HCT116 (cell line): ENCODE measurements around the gene SPCS2. TPM values are rescaled to one million over a fixed set of nuclear protein-coding genes. Genes with fewer than 3 reads are reported as not detected.

ENCODE experiments used
- ATAC-seq: fragments of 200-7000 bp; cut with Tn5 transposase; 2 replicates; pipeline ENCODE4 v1.9.1; 2020; ENCODE audit warnings: mild to moderate bottlenecking, moderate library complexity
- BruUV-seq: library from RNA; stranded (reverse); fragments of 400-500 nt; replicated peaks from 2 replicates; lab custom pipeline; 2021; lab: Mats Ljungman, UMichigan
- CTCF ChIA-PET: fragments of 300-600 bp; sonication (Branson Sonifier 250); formaldehyde crosslinking; loops from one replicate; lab custom pipeline; 2021; ENCODE audit warnings: antibody characterized with exemption; lab: Charles Lee
- POLR2A ChIA-PET: fragments of 300-600, 350-600 bp; sonication (Branson Sonifier 250); formaldehyde crosslinking; loops from one replicate; lab custom pipeline; 2021; ENCODE audit warnings: antibody characterized with exemption; lab: Charles Lee
- RAD21 ChIA-PET, 2 experiments: fragments of 300-600 bp; sonication (Branson Sonifier 250); formaldehyde crosslinking; loops; one replicate each; lab custom pipeline; 2023; ENCODE audit warnings: low total read pairs in 2 of 2; ENCODE audit not compliant: uncharacterized antibody in 2 of 2, unreplicated experiment in 2 of 2, low non-redundant PET in 1 of 2; lab: Charles Lee
- DNase-seq: peaks from one replicate; pipeline ENCODE4 v3.0.0-alpha.2; 2010; ENCODE audit warnings: low read depth, low spot score
- H2AFZ ChIP-seq: fragments of 200-600 bp; shearing (Covaris generic), sonication (generic); 2 replicates; pipeline ENCODE4 v1.6.1; 2017; ENCODE audit warnings: low read depth, mixed run types, mixed read lengths, antibody characterized with exemption, low read length; ENCODE audit not compliant: poor library complexity, severe bottlenecking
- H3K27ac ChIP-seq: 2 replicates; pipeline ENCODE4 v1.5.1; 2012; ENCODE audit warnings: low read depth, low read length
- H3K27me3 ChIP-seq: fragments of 200-600 bp; sonication (generic); 2 replicates; pipeline ENCODE4 v1.6.1; 2016; ENCODE audit warnings: mixed run types, low read length, mixed read lengths; ENCODE audit not compliant: insufficient read depth
- H3K36me3 ChIP-seq, 2 experiments: fragments of 200-500 bp in 1 of 2; fragments of 200-600 bp in 1 of 2; sonication (Bioruptor generic) in 1 of 2; sonication (generic) in 1 of 2; 2 replicates each; pipeline versions ENCODE4 v1.5.1 to v1.6.1; 2014 to 2016; ENCODE audit warnings: low read length in 2 of 2, inconsistent platforms in 1 of 2, mixed read lengths in 1 of 2, mixed run types in 1 of 2; ENCODE audit not compliant: insufficient read depth in 2 of 2, control insufficient read depth in 1 of 2
- H3K4me1 ChIP-seq, 2 experiments: fragments of 200-600 bp in 1 of 2; sonication (generic) in 1 of 2; 2 replicates each; pipeline versions ENCODE4 v1.5.1 to v1.6.1; 2012 to 2017; ENCODE audit warnings: low read length in 2 of 2, inconsistent platforms in 1 of 2, mild to moderate bottlenecking in 1 of 2, mixed read lengths in 1 of 2, mixed run types in 1 of 2, moderate library complexity in 1 of 2; ENCODE audit not compliant: insufficient read depth in 2 of 2, control insufficient read depth in 1 of 2
- H3K4me2 ChIP-seq: fragments of 200-600 bp; sonication (generic); 2 replicates; pipeline ENCODE4 v1.6.1; 2017; ENCODE audit warnings: mixed run types, low read length, mixed read lengths
- H3K4me3 ChIP-seq, 2 experiments: fragments of 200-600 bp in 1 of 2; sonication (generic) in 1 of 2; replicated peaks in 1 of 2; 2 replicates each; pipeline ENCODE4 v1.5.1; 2011 to 2016; ENCODE audit warnings: low read length in 2 of 2, control low read depth in 1 of 2, low read depth in 1 of 2, mild to moderate bottlenecking in 1 of 2, mixed read lengths in 1 of 2, mixed run types in 1 of 2
- H3K79me2 ChIP-seq: fragments of 200-600 bp; sonication (generic); 2 replicates; pipeline ENCODE4 v1.6.1; 2017; ENCODE audit warnings: mild to moderate bottlenecking, mixed run types, low read length, moderate library complexity, mixed read lengths; ENCODE audit not compliant: insufficient read depth
- H3K9ac ChIP-seq: fragments of 200-600 bp; sonication (generic); 2 replicates; pipeline ENCODE4 v1.6.1; 2016; ENCODE audit warnings: low read length, mixed read lengths
- H3K9me2 ChIP-seq: fragments of 200-600 bp; sonication (generic), shearing (Covaris generic); 2 replicates; pipeline ENCODE4 v1.6.1; 2017; ENCODE audit warnings: mixed run types, mild to moderate bottlenecking, moderate library complexity; ENCODE audit not compliant: insufficient read depth
- H3K9me3 ChIP-seq, 2 experiments: fragments of 200-500 bp in 1 of 2; fragments of 200-600 bp in 1 of 2; sonication (Bioruptor generic) in 1 of 2; sonication (generic) in 1 of 2; 2 replicates each; pipeline ENCODE4 v1.6.1; 2014 to 2017; ENCODE audit warnings: low read length in 2 of 2, mixed read lengths in 2 of 2, inconsistent platforms in 1 of 2, low read depth in 1 of 2, mild to moderate bottlenecking in 1 of 2, mixed run types in 1 of 2, moderate library complexity in 1 of 2; ENCODE audit not compliant: control insufficient read depth in 1 of 2, insufficient read depth in 1 of 2
- H4K20me1 ChIP-seq: fragments of 200-600 bp; sonication (generic), shearing (Covaris generic); 2 replicates; pipeline ENCODE4 v1.6.1; 2017; ENCODE audit warnings: mixed run types, mild to moderate bottlenecking, moderate library complexity; ENCODE audit not compliant: insufficient read depth
- ATF3 ChIP-seq: IDR thresholded peaks from 2 replicates; pipeline ENCODE4 v1.6.1; 2012
- EGR1 ChIP-seq: IDR thresholded peaks from 2 replicates; pipeline ENCODE4 v1.6.1; 2012; ENCODE audit warnings: low read depth
- EZH2phosphoT487 ChIP-seq: fragments of 200-600 bp; IDR thresholded peaks from 2 replicates; pipeline ENCODE4 v1.6.1; 2018; ENCODE audit warnings: antibody characterized with exemption, borderline replicate concordance
- FOSL1 ChIP-seq: IDR thresholded peaks from 2 replicates; pipeline ENCODE4 v1.6.1; 2012; ENCODE audit warnings: low read depth
- JUND ChIP-seq: IDR thresholded peaks from 2 replicates; pipeline ENCODE4 v1.6.1; 2012
- MAX ChIP-seq: IDR thresholded peaks from 2 replicates; pipeline ENCODE4 v1.6.1; 2012
- POLR2A ChIP-seq: IDR thresholded peaks from 2 replicates; pipeline ENCODE4 v1.7.0; 2011; ENCODE audit warnings: borderline replicate concordance; ENCODE audit not compliant: insufficient read depth, insufficient read length; ENCODE audit errors: extremely low read depth
- POLR2AphosphoS5 ChIP-seq: IDR thresholded peaks from 2 replicates; pipeline ENCODE4 v1.6.1; 2011; ENCODE audit warnings: mild to moderate bottlenecking, low read depth, low read length, moderate library complexity
- RAD21 ChIP-seq: IDR thresholded peaks from 2 replicates; pipeline ENCODE4 v1.6.1; 2012; ENCODE audit warnings: low read depth, mild to moderate bottlenecking
- REST ChIP-seq: IDR thresholded peaks from 2 replicates; pipeline ENCODE4 v1.6.1; 2012; ENCODE audit warnings: low read depth
- SIN3A ChIP-seq: IDR thresholded peaks from 2 replicates; pipeline ENCODE4 v1.6.1; 2012; ENCODE audit warnings: low read depth
- SP1 ChIP-seq: IDR thresholded peaks from 2 replicates; pipeline ENCODE4 v1.6.1; 2012; ENCODE audit warnings: low read depth
- YY1 ChIP-seq: IDR thresholded peaks from 2 replicates; pipeline ENCODE4 v1.6.1; 2011; ENCODE audit warnings: low read length, low read depth, moderate library complexity, mild to moderate bottlenecking; ENCODE audit not compliant: insufficient replicate concordance; ENCODE audit errors: extremely low read depth
- ZBTB33 ChIP-seq: IDR thresholded peaks from 2 replicates; pipeline ENCODE4 v1.6.1; 2011; ENCODE audit warnings: mild to moderate bottlenecking, low read length, moderate library complexity; ENCODE audit not compliant: insufficient replicate concordance; ENCODE audit errors: extremely low read depth
- ZNF274 ChIP-seq: fragments of 200-500 bp; sonication (Bioruptor generic); IDR thresholded peaks from 2 replicates; pipeline ENCODE4 v1.6.1; 2014; ENCODE audit warnings: mild to moderate bottlenecking, low read depth, low read length, inconsistent platforms
- intact Hi-C: fragments of 100-400 bp; cut with micrococcal nuclease; formaldehyde crosslinking; loops from 2 replicates; pipeline ENCODE4 v1.10.0; 2022
- total RNA-seq: library from RNA; stranded (reverse); gene quantifications from one replicate; pipeline ENCODE4 v1.2.1, GENCODE V29; 2021; ENCODE audit not compliant: unreplicated experiment

The SPCS2 gene
- total RNA-seq, 1 experiment from 2014 or later, result 133 TPM

GRCh38 chr11:74953451-74953850 is 4.4 kb downstream of the SPCS2 start:
- Histone ChIP-seq H3K36me3 (peaks cover 0 to 18% of the 10 kb centered on the region in 2 experiments; a peak in 2 of 4 replicates), H3K4me3 (no peak overlapping the region), H3K9me3 (0 out of 4 replicates have a peak, but pooled peaks cover 0 to 4% of the 10 kb centered on the region in 2 experiments), H3K9ac (no peak overlapping the region), H3K27me3 (no peaks in the 10 kb centered on the region), H3K4me2 (no peak overlapping the region), H3K4me1 (peaks cover 8 to 14% of the 10 kb centered on the region in 2 experiments), H4K20me1 (peaks cover 9% of the 10 kb centered on the region; the same call in 1 of the 2 replicates), H3K79me2 (peaks cover 98% of the 10 kb centered on the region), H2AFZ (no peak overlapping the region), H3K9me2 (0 out of 2 replicates have a peak, but pooled peaks cover 3% of the 10 kb centered on the region), H3K27ac (no peak overlapping the region)
- no TSS peak for BruUV-seq
- no peak for DNase-seq
- ChIA-PET POLR2A (interaction anchor here (1.6 kb wide), 1 partner anchor 36 kb away, joined by 3 read pairs; no protein-coding TSS in a partner anchor), CTCF (interaction anchor here (0.8 to 1.0 kb wide), 2 partner anchors 24 to 35 kb away, joined by 3 to 6 read pairs; no protein-coding TSS in a partner anchor), RAD21 (no interaction called here)
- ATAC-seq, result no peak
- intact Hi-C loops, result no loop called here
- no peak for TF ChIP-seq JUND
- TF ChIP-seq ATF3, result no peak
- no peak for TF ChIP-seq FOSL1
- TF ChIP-seq POLR2A, result no peak
- no peak for TF ChIP-seq RAD21
- TF ChIP-seq SP1, result no peak
- no peak for TF ChIP-seq ZBTB33
- no peak for TF ChIP-seq POLR2AphosphoS5
- no peak for TF ChIP-seq EGR1
- TF ChIP-seq REST, result no peak
- TF ChIP-seq MAX, result no peak
- TF ChIP-seq ZNF274, result no peak
- no peak for TF ChIP-seq SIN3A
- TF ChIP-seq YY1, result no peak
- TF ChIP-seq EZH2phosphoT487, result no peak
